ENCODE data around the gene BCL2L2.

GRCh38 chr14:23358553-23359166, 52.0 kb downstream of the BCL2L2 start:
- TF ChIP-seq POLR2A (IDR thresholded peaks at IDR 0.05): no peak
- no peak for TF ChIP-seq CTCF (IDR thresholded peaks at IDR 0.05)

Data from uterus (tissue), 2 donors.